Chondrocyte (in vitro differentiated cells): ENCODE measurements around the gene THSD4. TPM values are rescaled to one million over a fixed set of nuclear protein-coding genes. Genes with fewer than 3 reads are reported as not detected.

ENCODE experiments used
- DNase-seq: peaks from one replicate; pipeline ENCODE4 v3.0.0; 2021; ENCODE audit warnings: mixed read lengths, low spot score
- H3K27ac Mint-ChIP-seq: one replicate; pipeline ENCODE4 v1.8.0; 2021; ENCODE audit warnings: mild to moderate bottlenecking, moderate library complexity, mixed read lengths; ENCODE audit not compliant: unreplicated experiment
- H3K27me3 Mint-ChIP-seq: 2 replicates; pipeline ENCODE4 v1.8.0; 2021; ENCODE audit warnings: low read depth, mixed read lengths
- H3K36me3 Mint-ChIP-seq: 2 replicates; pipeline ENCODE4 v1.8.0; 2021; ENCODE audit warnings: low read depth, mixed read lengths
- H3K4me1 Mint-ChIP-seq: 2 replicates; pipeline ENCODE4 v1.8.0; 2021; ENCODE audit warnings: low read depth, mild to moderate bottlenecking, mixed read lengths
- H3K4me3 Mint-ChIP-seq: one replicate; pipeline ENCODE4 v1.8.0; 2021; ENCODE audit warnings: mild to moderate bottlenecking, moderate library complexity, mixed read lengths; ENCODE audit not compliant: unreplicated experiment
- H3K9me3 Mint-ChIP-seq: 2 replicates; pipeline ENCODE4 v1.8.0; 2021; ENCODE audit warnings: low read depth, mixed read lengths
- total RNA-seq: library from RNA; stranded (reverse); gene quantifications from 3 replicates; pipeline ENCODE4 v1.2.1, GENCODE V29; 2021
- TF ChIP-seq, protein P1 (sequence below): fragments of 200-600 bp; sonication (generic); IDR thresholded peaks from 2 replicates; pipeline ENCODE4 v1.5.0; 2021; ENCODE audit warnings: antibody characterized with exemption, mild to moderate bottlenecking, moderate library complexity

THSD4 gene
- total RNA-seq, 1 donor from 2014 or later, result 3.4 TPM

DNA sequence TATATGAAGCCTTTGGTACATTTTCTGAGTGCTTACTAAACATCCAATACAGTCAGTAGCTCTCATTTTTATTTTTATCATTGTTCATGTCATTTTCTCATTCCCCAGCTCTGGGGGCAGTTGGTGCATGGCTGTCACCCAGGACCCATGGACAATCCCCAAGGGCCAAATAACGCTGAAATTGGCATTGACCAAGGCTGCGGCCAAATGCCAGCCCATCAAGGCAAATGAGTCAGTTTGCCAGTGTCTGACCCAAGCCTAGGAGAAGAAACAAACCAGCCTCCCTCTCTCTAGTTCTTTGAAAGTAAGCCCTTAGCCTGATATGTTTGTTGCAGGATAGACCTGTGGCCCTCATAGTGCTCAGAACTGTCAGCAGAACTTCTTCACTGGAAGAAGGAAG lies 219.2 kb downstream of the THSD4 start:
- H3K4me1 Mint-ChIP-seq, result peaks cover 21% of the 10 kb centered on the region
- H3K27ac Mint-ChIP-seq, result no peak overlapping the region
- no peaks in the 10 kb centered on the region for H3K27me3 Mint-ChIP-seq
- no peak for DNase-seq
- TF ChIP-seq, protein P1, sequence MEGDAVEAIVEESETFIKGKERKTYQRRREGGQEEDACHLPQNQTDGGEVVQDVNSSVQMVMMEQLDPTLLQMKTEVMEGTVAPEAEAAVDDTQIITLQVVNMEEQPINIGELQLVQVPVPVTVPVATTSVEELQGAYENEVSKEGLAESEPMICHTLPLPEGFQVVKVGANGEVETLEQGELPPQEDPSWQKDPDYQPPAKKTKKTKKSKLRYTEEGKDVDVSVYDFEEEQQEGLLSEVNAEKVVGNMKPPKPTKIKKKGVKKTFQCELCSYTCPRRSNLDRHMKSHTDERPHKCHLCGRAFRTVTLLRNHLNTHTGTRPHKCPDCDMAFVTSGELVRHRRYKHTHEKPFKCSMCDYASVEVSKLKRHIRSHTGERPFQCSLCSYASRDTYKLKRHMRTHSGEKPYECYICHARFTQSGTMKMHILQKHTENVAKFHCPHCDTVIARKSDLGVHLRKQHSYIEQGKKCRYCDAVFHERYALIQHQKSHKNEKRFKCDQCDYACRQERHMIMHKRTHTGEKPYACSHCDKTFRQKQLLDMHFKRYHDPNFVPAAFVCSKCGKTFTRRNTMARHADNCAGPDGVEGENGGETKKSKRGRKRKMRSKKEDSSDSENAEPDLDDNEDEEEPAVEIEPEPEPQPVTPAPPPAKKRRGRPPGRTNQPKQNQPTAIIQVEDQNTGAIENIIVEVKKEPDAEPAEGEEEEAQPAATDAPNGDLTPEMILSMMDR, result no peak
- H3K4me3 Mint-ChIP-seq, result no peak overlapping the region
- H3K9me3 Mint-ChIP-seq, result no peaks in the 10 kb centered on the region
- no peaks in the 10 kb centered on the region for H3K36me3 Mint-ChIP-seq

DNA sequence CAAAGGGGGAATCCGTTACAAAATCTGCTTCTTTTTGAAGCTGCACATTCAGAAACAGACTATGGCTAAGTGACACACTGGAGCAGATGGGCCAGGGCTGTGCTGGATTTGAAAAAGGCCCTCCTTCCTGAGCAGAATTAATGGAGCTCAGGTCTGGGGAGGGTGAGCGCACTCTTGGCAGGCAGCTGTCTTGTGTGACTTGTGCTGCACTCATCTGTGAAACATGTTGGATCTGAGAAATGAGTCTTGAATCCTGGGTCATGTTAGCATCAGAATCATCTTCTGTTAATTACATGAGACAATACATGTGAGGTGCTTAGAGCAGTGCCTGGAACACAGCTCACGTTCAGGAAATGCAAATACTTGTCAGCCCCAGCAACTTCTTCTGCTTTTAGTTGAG lies 219.6 kb downstream of the THSD4 start:
- no peaks in the 10 kb centered on the region for H3K27me3 Mint-ChIP-seq
- no peak overlapping the region for H3K27ac Mint-ChIP-seq
- no peak overlapping the region for H3K4me3 Mint-ChIP-seq
- DNase-seq, result no peak
- TF ChIP-seq, protein P1, result no peak
- H3K36me3 Mint-ChIP-seq, result no peaks in the 10 kb centered on the region
- no peaks in the 10 kb centered on the region for H3K9me3 Mint-ChIP-seq
- peaks cover 18% of the 10 kb centered on the region for H3K4me1 Mint-ChIP-seq

DNA sequence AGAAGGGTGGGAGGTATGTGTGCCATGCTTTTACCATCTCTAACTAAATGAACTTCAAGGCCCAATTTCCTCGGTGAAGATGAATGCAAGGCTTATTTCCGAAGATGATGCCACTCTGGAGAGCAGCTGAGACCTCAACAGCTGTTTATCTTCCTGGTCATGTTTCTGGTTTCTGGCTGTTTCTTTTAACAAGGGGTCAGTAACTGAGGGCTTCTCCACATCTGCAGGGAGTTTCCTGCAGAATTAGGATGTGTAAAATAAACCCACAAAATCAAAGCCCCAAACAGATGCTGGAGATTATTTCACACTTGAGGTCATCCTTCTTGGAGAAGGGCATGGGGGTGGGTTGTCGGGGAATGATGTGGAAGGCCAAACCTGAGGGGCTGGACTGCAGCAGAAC lies 220.3 kb downstream of the THSD4 start:
- no peaks in the 10 kb centered on the region for H3K36me3 Mint-ChIP-seq
- peaks cover 18% of the 10 kb centered on the region for H3K4me1 Mint-ChIP-seq
- H3K9me3 Mint-ChIP-seq, result no peaks in the 10 kb centered on the region
- no peak overlapping the region for H3K4me3 Mint-ChIP-seq
- TF ChIP-seq, protein P1, result no peak
- H3K27me3 Mint-ChIP-seq, result no peaks in the 10 kb centered on the region
- DNase-seq, result no peak
- no peak overlapping the region for H3K27ac Mint-ChIP-seq

DNA sequence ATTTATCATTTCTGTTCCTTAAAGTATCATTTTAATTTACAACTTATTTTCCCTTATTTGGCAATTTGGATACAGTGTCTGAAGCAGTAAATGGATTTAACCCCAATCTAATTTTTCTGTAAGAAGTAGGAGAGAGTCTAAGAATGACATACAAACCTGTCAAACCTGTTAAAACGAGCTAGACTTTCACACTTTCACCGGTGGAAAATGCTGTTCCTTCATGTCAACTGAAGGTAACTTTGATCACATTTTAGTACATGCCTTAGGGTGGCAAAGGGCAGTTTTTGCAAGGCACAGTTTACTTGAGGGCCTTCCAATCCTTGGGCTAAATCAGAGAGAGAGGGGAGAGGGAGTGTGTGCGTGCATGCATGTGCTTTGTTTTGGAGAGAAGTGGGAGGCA lies 221.4 kb downstream of the THSD4 start:
- Mint-ChIP-seq H3K4me1 (peaks cover 18% of the 10 kb centered on the region), H3K36me3 (no peaks in the 10 kb centered on the region), H3K27me3 (no peaks in the 10 kb centered on the region), H3K9me3 (no peaks in the 10 kb centered on the region), H3K27ac (no peak overlapping the region), H3K4me3 (no peak overlapping the region)
- no peak for DNase-seq
- TF ChIP-seq, protein P1, result no peak

DNA sequence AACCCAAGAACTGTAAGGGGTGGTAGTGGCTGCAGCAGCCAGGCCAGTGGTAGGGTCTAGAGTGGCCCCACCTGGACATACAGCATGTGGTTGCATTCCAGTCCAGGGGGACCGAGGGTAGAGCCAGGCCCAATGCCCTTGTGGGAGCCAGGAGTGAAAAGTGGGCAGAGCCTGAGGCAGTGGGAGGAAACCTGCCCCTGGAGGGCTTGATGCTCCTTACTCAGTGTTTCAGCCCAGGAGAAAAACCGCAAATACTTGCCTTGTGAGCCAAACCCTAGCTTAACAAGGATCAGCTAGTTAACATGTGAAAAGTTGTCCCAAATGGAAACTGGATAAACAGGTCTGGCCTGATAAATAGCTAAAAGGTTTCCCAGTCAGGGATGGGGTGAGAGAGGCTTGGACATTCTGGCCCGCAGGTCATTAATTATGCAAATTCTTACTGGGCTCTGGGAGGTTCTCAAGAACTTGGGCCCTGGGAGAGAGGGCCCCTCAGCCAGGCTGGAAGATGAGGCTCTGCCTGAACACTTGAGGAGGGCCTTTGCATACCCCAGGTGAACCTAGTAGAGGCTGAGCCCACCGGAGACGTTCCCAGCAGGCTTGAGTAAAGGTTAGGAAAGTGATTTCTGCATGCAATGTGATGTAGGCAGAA lies 222.1 kb downstream of the THSD4 start:
- Mint-ChIP-seq H3K4me3 (no peak overlapping the region), H3K9me3 (no peaks in the 10 kb centered on the region), H3K27me3 (no peaks in the 10 kb centered on the region), H3K4me1 (peaks cover 18% of the 10 kb centered on the region), H3K27ac (no peak overlapping the region), H3K36me3 (no peaks in the 10 kb centered on the region)
- DNase-seq, result no peak
- TF ChIP-seq, protein P1, result no peak
